GM19238 (cell line): Measurements from ENCODE around the gene TMEM92.

Experiments used
- DNase-seq: peaks from one replicate; pipeline ENCODE4 v3.0.0; 2011; ENCODE audit warnings: low spot score; ENCODE audit not compliant: insufficient read length

The TMEM92 gene

DNA sequence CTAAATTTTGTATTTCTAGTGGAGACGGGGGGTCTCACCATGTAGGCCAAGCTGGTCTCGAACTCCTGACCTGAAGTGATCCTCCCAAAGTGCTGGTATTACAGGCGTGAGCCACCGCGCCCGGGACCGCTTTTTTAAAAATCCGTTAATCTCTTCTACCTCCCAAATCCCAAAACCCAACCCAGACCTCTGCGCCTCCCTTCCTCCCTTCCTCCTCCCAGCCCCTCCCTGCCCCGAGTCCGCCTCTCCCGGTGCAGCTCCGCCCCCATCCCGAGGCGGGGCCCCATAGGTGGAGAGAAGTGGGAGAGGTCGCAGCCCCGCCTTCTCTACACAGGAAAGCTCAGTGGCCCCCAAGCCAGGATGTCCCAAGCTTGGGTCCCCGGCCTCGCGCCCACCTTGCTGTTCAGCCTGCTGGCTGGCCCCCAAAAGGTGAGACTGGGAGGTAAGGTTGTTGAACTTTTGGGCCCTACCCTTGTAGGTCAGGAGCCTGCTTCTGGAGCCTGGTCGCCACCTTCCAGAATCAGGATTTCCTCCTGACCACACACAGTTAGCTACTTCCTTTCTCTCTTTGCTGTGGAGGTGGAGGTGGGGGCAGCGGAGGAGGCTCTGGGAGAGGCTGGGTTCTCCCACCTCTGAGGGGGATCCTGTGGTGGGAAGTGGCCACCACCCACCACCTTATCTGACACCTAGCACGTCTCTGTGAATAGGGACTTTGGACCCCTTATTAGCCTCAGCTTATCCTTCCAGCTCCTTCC lies at the start of gene TMEM92:
Gene TMEM92, plus strand, starts transcription at position 325 of the 755 bp plus-strand sequence. Its CDS starts 36 bp downstream, at position 361.
- no peak for DNase-seq

DNA sequence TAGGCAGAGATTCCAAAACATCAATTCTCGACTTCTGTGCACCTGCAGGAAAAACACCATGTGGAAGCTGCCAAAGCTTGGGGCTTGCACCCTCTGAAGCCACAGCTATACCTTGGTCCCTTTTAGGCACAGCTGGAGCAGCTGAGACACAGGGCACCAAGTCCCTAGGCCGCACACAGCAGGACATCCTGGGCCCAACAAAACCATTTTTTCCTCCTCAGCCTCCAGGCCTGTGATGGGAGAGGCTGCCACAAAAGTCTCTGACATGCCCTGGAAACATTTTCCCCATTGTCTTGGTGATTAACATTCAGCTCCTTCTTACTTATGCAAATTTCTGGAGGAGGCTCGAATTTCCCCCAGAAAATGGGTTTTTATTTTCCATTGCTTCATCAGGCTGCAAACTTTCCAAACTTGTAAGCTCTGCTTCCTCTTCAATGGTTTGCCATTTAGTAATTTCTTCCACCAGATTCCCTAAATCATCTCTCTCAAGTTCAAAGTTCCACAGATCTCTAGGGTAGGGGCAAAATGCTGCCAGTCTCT lies 48.5 kb upstream of the TMEM92 start:
- DNase-seq, result no peak

DNA sequence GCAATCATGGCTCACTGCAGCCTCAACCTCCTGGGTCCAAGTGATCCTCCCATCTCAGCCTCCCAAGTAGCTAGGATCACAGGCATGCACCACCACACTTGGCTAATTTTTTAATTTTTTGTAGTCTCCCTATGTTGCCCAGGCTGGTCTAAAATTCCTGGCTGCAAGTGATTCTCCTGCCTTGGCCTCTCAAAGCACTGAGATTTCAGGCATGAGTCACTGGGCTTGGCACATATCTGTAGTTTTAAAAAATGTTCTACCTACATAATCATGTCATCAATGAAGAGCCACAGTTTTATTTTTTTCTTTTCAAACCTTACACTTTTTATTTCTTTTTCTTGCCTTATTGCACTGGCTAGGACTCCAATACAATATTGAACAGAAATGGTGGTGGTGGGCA lies 39.7 kb upstream of the TMEM92 start:
- DNase-seq, result no peak

DNA sequence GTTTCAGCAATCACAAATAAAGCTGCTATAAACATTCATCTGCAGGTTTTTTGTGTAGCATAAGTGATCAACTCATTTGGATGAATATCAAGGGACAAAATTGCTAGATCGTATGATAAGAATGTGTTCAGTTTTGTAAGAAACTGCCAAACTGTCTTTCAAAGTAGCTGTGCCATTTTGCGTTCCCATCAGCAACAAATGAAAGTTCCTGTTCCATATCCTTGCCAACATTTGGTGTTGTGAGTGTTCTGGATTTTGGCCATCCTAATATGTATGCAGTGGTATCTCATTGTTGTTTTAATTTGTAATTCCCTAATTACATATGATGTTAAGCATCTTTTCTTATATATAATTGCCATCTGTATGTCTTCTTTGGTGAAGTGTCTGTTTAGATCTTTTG lies 36.4 kb upstream of the TMEM92 start:
- no peak for DNase-seq

DNA sequence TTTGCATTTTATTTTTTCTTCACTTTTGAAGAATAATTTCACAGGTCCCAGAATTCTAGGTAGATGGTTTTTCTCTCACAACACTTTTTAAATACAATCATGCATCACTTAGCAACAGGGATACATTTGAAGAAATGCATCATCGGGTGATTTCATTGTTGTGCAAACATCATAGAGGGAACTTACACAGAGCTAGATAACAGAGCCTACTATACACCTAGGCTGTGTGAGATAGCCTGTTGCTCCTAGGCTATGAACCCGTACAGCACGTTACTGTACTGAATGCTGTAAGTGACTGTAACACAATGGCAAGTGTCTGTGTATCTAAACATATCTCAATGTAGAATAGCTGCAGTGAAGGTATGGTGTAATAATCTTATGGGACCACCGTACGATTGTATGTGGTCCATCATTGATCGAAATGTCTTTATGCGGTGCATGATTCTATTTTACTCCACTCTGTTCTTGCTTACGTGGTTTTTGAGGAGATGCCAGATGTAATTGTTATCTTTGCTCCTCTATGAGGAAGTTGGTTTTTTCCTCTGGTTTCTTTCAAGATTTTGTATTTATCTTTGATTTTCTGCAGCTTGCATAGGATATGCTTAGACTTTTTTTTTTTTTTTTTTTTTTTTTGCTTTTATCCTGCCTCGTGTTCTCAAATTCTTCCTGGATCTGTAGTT lies 35.5 kb upstream of the TMEM92 start:
- DNase-seq, result no peak

DNA sequence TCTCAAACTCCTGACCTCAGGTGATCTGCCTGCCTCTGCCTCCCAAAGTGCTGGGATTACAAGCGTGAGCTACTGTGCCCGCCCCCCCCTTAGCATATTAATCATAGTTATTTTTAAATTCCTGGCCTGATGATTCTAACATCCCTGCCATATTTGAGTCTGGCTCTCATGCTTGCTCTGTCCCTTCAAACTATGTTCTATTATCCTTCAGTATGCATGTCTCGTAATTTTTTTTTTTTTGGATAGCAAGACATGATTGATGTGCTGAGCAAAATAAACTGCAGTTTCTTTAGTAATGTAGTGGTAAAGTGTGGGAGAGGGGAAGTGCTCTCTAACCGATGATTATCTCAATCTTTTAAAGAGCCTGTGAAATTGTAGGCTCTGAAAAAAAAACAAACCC lies 34.3 kb upstream of the TMEM92 start:
- no peak for DNase-seq

DNA sequence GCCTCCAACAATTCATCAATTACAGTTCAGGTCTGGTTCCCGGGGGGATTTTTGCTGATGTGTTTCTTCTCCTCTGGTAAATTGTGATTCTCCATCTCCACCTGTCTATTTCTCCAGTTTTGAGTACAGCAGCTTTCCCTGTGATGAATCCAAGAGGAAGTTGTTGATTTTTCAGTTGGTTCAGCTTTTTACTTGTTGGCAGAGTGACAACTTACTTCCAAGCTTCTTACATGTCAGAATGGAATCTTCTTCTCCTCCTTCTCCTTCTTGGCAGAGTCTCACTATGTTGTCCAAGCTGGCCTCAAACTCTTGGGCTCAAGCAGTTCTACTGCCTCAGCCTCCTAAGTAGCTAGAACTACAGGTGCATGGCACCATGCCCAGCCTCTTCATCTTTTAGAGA lies 33.4 kb upstream of the TMEM92 start:
- no peak for DNase-seq

DNA sequence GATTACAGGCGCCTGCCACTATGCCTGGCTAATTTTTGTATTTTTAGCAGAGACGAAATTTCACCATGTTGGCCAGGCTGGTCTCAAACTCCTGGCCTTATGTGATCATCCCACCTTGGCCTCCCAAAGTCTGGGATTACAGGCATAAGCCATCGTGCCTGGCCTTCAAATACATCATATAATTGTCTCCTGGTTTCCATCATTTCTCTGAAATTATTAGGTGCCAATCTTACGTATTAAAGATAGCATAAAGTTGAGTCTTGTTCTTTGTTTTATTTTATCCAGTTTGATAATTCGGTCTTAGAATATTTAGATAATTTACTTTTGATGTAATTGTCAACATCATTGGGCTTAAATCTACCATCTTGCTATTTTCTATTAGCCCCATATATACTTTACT lies 32.8 kb upstream of the TMEM92 start:
- no peak for DNase-seq

DNA sequence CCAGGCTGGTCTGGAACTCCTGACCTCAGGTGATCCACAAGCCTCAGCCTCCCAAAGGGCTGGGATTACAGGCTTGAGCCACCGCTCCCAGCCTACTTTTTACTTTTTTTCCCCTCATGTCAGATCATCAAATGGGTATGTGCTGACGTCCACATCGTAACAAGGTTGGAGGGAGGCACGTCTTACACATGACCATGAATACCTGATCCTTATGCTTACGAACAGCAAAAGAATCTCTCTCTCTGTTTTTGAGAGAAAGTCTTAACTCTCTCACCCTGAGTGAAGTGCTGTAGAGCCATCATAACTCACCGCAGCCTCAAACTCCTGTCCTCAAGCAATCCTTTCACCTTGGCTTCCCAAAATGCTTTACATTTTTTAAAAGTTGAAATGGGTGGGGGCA lies 29.5 kb upstream of the TMEM92 start:
- DNase-seq, result no peak

DNA sequence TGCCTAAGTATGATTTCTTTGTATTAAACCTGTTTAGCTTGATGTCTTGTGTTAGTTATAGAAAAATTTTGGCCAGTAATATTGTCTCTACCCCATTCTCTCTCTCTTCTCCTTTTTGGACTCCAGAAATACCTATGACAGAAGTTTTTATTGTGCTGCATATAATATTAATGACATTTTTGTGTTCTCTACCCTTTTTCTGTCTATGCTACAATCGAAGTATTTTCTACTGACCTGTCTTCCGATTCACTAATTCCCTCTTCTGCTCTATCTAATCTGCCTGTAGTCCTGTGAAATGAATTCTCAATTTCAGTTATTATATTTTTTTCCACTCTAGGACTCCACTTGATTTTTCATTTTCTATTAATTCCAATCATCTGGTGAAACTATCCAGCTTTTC lies 26.0 kb upstream of the TMEM92 start:
- no peak for DNase-seq

DNA sequence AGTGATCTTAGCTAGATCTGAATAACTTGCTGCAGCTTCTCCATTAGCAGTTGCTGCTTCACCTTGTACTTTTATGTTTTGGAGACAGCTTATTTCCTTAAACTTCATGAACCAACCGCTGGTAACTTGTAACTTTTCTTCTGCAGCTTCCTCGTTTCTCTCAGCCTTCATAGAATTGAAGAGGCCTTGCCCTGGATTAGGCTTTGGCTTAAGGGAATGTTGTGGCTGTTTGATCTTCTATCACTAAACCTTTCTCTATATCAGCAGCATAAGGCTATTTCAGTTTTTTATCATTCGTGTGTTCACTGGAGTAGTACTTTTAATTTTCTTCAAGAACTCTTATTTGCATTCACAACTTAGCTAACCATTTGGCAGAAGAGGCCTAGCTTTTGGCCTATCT lies 21.5 kb upstream of the TMEM92 start:
- no peak for DNase-seq

DNA sequence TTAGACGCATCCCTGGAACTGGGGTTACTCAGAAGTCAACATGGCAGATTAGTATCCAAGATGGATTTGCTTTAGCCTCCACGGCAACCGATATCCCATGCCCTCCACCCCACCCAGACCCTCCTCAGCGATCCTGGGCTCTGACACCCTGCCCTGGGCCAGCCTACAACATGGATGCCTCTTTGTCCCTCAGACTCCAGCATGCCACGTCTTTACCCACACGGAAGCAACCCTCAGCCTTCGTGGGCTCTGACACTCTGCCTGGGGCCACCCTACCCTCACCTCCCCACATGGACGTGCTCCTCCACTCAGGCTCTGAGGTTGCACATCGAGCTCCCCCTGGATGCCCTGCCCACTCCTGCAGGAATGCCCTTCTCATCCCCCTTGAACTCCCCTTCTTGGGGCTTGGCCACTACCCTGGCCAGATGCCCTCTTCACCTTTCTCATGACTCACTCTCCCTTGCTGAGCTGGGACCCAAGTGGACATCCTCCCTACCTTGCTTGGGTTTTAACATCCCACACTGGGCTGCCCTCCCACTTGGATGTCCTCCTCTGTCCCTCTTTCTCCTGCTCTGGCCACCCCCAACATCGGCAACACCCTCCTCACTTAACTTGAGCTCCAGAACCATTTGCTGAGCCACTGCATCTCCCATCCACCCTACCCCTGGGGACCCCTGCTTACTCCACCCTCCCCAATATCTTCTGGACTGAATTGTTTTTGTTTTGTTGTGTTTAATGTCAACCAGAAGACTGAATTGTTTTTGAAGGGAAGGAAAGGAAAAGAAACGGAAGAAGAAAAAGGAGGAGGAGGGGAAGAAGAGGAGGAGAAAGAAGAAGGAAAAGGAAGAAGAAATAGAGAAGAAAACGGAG lies 18.3 kb upstream of the TMEM92 start:
- DNase-seq, result no peak

DNA sequence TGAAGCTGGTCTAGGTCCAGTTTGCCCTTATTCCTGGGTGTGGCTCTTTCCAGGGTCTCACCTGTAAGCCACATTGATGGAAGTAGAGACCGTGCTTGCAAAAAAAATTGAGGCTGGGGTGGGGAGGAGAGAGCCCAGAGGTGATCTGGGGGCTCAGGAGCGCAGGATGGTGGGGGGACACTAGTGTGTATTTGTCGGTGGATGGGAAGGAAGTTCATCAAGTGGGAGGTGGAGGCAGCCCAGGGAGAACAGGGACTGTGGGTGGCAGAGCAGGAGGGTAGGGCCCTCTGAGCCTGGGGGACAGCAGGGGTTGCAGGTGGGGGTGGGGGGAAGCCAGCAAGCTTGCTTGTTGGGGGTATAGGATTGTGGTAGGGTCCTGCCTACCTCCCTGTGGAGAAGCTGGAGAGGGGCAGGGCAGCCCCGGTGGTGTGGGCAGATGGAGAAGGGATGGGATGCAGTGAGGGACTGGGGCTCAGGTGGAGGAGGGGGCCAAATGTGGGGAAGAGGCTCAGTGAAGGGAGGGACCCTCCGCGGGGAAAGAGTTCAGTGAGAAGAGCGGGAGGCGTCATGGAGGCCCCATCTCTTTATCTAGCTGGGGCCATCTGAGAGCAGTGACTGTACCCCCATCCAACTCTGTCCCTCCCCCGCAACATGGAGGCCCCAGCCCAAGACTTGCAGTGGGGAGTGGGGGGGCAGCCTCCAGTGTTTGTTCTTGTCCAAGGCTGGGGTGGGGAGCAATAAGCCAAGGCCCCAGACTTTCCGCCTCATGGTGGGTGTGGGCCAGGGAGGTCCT lies 17.2 kb upstream of the TMEM92 start:
- DNase-seq, result no peak

DNA sequence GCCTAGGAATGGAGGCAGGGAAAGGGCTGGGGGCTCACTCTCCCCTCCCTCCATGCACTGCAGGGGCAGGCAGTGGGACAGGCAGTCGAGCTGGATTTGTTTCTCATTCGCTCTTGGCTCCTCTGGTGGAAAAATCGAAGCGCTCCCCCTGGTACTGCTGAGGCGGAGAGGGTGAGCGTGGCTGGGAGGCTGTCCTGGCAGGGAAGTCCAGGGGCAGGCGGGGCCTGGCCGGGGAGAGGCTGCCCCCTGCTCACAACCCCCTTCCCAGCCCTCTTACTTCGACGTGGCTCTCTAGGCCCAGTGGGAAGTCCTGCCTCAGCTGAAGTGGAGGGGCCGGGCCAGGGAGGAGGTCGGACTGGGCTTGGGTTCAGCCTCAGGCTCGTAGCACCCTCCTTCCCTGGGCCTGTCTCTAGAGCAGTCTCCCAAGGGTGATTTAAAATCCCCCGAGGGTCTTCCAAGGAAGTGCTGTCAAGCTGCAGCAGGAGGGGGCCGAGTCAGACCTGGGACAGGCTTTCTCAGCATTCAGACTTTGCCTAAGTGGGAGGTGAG lies 16.5 kb upstream of the TMEM92 start:
- DNase-seq, result no peak

DNA sequence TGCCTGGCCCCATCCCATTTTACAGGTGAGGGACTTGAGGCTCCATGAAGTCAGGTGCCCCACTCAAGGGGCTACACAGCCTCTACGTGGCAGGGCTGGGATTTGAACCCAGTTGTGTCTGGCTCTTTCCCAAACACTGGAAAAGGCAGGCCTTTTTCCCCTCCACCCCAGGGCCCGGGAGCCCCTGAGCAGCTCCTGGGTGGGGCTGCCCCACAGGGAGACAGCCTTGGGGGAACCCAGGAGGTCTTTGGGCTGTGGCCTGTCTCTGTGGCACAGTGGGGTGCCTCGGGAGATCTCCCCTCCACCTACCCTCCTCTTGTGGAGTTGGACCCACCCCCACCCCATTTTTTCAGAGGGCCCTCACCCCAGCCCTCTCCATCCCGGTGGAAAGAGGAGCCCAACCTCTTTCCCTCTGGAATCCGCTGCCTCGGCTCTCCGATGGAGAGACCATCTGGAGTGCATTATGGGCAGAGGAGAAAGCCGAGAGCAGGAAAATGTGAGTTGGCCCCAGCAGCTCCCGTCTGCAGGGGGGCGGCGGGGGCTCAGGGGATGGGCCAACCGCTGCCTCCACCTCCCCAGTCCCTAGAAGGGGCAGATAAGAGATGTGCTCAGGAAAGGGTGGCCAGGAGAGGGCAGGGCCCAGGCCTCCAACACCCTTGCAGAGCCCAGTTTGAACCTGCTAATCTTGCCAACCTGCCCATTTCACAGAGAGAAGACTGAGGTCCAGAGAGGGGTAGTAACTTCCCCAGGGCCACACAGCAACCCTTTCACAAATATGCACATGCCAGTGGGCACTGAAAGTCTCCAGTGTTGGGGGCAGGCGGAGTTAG lies 15.4 kb upstream of the TMEM92 start:
- no peak for DNase-seq

DNA sequence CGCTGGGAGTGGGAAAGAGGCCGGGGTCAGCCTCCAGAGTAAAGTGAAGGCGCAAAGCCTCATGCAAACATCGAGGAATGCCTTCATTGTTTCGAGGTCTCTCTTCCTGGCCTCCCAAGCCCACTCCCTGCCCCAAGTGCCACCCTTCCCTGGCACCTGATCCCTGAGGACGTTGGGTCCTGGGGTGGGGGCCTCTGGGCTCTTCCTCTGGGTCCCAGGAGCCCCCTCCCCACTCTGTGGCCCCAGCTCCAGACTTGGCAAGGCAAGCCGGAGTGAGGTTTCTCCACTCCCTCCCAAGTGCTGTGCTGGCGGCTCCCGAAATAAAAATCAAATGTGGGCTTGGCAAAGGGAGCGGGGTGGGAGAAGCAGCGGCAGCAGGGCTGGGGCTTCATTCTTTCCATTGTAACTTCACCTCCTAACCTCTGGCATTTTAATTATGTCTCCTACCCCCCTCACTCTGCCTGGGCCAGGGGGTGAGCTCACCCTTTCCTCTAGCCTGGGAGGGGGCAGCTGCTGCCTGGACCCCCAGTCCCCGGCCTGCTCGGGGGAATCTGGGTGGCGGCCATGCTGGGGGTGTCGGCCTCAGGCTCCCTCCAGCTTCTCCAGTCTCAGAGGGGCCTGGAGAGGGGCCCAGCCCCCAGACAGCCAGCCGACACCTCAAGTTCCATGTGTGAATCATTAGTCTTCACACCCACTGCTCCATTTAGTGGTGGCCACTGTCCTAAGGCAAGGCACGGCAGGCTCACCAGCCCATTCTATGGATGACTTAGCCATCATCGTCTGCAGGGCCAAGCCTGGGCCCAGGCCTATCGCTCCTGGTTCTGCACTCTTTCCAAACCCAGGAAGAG lies 14.6 kb upstream of the TMEM92 start:
- no peak for DNase-seq

DNA sequence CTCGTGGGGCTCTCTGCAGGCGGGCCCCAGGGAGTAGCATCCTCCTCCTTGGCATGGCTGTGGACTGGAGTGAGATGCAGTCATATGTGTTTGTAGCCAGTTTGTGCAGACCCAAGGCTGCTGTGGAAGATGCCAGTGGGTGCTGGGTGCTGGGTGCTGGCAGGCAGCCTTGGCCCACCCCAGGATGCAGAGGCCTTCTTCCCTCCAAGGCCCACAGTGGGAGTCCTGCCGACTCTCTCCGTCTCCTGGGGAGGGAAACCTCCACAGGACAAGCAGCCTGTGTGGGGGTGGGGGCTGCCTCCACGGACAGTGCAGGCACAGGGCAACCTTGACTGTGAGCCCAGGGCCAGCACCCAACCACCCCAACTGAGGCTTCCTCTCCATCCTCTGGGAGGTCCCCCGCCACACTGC lies 13.8 kb upstream of the TMEM92 start:
- DNase-seq, result no peak

DNA sequence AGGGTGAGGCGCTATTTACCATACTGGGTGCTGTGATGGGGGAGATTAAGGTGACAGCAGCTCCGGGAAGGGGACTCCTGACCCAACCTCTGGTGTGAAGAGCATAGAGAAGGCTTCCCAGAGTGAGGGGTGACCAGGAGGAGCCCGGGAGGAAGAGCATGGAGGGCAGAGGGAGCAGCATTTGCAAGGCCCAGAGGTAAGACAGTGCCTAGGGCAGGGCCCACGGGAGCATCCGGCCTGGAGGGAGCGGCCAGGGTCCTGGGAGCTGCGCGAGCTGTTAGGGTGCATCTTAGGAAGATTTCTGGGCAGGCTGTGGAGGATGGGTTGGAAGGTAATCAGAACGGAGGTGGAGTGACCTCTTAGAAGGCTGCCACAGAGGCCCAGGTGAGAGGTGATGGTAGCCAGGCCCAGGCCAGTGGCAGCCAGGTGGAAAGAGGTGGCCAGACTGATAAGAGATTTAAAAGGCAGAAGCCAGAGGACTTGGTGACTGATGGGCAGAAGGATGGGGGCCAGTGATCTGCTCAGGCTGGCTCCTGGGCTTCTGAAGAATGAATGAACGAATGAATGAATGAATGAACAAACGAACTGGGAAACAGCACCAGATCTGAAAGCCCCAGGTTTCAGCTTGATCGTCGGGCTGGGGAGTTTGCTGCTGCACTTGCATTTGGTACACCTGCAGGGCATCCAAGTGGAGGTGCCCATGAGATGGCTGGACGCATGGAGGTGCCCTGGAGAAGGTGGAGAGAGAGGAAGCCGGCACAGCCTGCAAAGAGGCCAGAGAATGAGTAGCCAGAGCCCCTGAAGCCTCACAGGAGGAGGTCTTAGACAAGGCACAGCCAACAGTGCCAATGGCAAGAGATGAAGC lies 13.0 kb upstream of the TMEM92 start:
- no peak for DNase-seq
